CD14-positive monocyte (primary cell): Measurements from ENCODE around the gene CCDC73. TPM values are rescaled to one million over a fixed set of nuclear protein-coding genes. Genes with fewer than 3 reads are reported as not detected.
A peak's percentile ranks its signal among the peaks of the same experiment; 100 is the strongest.

Experiments
- DNase-seq, 3 donors: peaks; one replicate each; pipeline ENCODE4 v3.0.0-alpha.2; 2011 to 2022
- H2AFZ ChIP-seq: 2 replicates; pipeline ENCODE4 v1.6.0; 2012; ENCODE audit warnings: mild to moderate bottlenecking, low read depth, low read length, inconsistent platforms; ENCODE audit not compliant: insufficient read depth, poor library complexity, severe bottlenecking
- H3K27ac ChIP-seq, 2 donors: 1 replicate in 1 of 2; 2 replicates in 1 of 2; pipeline ENCODE4 v1.5.1; 2012 to 2013; ENCODE audit warnings: low read length in 2 of 2, control low read depth in 1 of 2, inconsistent platforms in 1 of 2, low read depth in 1 of 2, mild to moderate bottlenecking in 1 of 2
- H3K27me3 ChIP-seq, 2 donors: one replicate each; pipeline versions ENCODE4 v1.6.0 to v1.6.1; 2011 to 2013; ENCODE audit warnings: low read length in 2 of 2; ENCODE audit not compliant: control insufficient read depth in 2 of 2, insufficient read depth in 2 of 2
- H3K36me3 ChIP-seq, 2 donors: replicated peaks in 1 of 2; 1 replicate in 1 of 2; 2 replicates in 1 of 2; pipeline versions ENCODE4 v1.5.1 to v1.6.1; 2012 to 2013; ENCODE audit warnings: low read length in 2 of 2, control low read depth in 1 of 2, inconsistent platforms in 1 of 2, mild to moderate bottlenecking in 1 of 2; ENCODE audit not compliant: insufficient read depth in 2 of 2, control insufficient read depth in 1 of 2
- H3K4me1 ChIP-seq, 2 donors: 1 replicate in 1 of 2; 2 replicates in 1 of 2; pipeline versions ENCODE4 v1.5.1 to v1.6.1; 2012 to 2013; ENCODE audit warnings: low read length in 2 of 2, control low read depth in 1 of 2, inconsistent platforms in 1 of 2, mild to moderate bottlenecking in 1 of 2, moderate library complexity in 1 of 2; ENCODE audit not compliant: insufficient read depth in 2 of 2, control insufficient read depth in 1 of 2
- H3K4me2 ChIP-seq: replicated peaks from 2 replicates; pipeline ENCODE3; 2012; ENCODE audit warnings: low read length, moderate library complexity, mild to moderate bottlenecking; ENCODE audit not compliant: poor library complexity, severe bottlenecking; ENCODE audit errors: extremely low read depth
- H3K4me3 ChIP-seq, 3 experiments: fragments of 200-600 bp in 1 of 3; sonication (generic) in 1 of 3; replicated peaks in 1 of 3; 1 replicate in 2 of 3; 2 replicates in 1 of 3; pipeline ENCODE4 v1.5.1; 2011 to 2013; ENCODE audit warnings: low read length in 3 of 3, mild to moderate bottlenecking in 3 of 3, control low read depth in 2 of 3, low read depth in 2 of 3, inconsistent platforms in 1 of 3, moderate library complexity in 1 of 3
- H3K79me2 ChIP-seq: 2 replicates; pipeline ENCODE4 v1.6.0; 2012; ENCODE audit warnings: mild to moderate bottlenecking, control low read depth, inconsistent platforms, low read length, moderate library complexity; ENCODE audit not compliant: insufficient read depth
- H3K9ac ChIP-seq: 2 replicates; pipeline ENCODE4 v1.6.0; 2017; ENCODE audit warnings: low read length, mild to moderate bottlenecking; ENCODE audit not compliant: insufficient read depth, poor library complexity, severe bottlenecking
- H3K9me3 ChIP-seq, 2 donors: replicated peaks in 1 of 2; 1 replicate in 1 of 2; 2 replicates in 1 of 2; pipeline versions ENCODE4 v1.5.1 to v1.6.1; 2012 to 2013; ENCODE audit warnings: low read length in 2 of 2, control low read depth in 1 of 2; ENCODE audit not compliant: control insufficient read depth in 1 of 2, insufficient read depth in 1 of 2
- H4K20me1 ChIP-seq: 2 replicates; pipeline ENCODE4 v1.6.0; 2012; ENCODE audit warnings: mild to moderate bottlenecking, low read length, control low read depth, moderate library complexity; ENCODE audit not compliant: insufficient read depth
- H3K27ac Mint-ChIP-seq, 7 donors: one replicate each; pipeline ENCODE4 v1.8.0; 2020; ENCODE audit warnings: mild to moderate bottlenecking in 7 of 7, mixed read lengths in 7 of 7, moderate library complexity in 6 of 7, inconsistent platforms in 2 of 7
- H3K27me3 Mint-ChIP-seq, 3 donors: one replicate each; pipeline ENCODE4 v1.8.0; 2021 to 2022; ENCODE audit warnings: low read depth in 3 of 3, mild to moderate bottlenecking in 3 of 3, mixed read lengths in 3 of 3, moderate library complexity in 3 of 3, inconsistent platforms in 1 of 3
- H3K36me3 Mint-ChIP-seq, 2 donors: one replicate each; pipeline ENCODE4 v1.8.0; 2020; ENCODE audit warnings: mixed read lengths in 2 of 2, inconsistent platforms in 1 of 2, mild to moderate bottlenecking in 1 of 2
- H3K4me1 Mint-ChIP-seq: one replicate; pipeline ENCODE4 v1.8.0; 2020; ENCODE audit warnings: mild to moderate bottlenecking, mixed read lengths
- H3K4me3 Mint-ChIP-seq, 2 donors: one replicate each; pipeline ENCODE4 v1.8.0; 2020; ENCODE audit warnings: mild to moderate bottlenecking in 2 of 2, mixed read lengths in 2 of 2, moderate library complexity in 1 of 2
- H3K9me3 Mint-ChIP-seq, 7 donors: one replicate each; pipeline ENCODE4 v1.8.0; 2020 to 2022; ENCODE audit warnings: mixed read lengths in 7 of 7, mild to moderate bottlenecking in 6 of 7, moderate library complexity in 6 of 7, inconsistent platforms in 2 of 7
- WGBS: methylation state at CpG from one replicate; pipeline ENCODE4 v1.1.5; 2013; ENCODE audit warnings: missing lambda C conversion rate; ENCODE audit not compliant: insufficient coverage; 5-methylcytosine and 5-hydroxymethylcytosine counted together
- intact Hi-C, 2 donors: fragments of 100-400 bp; cut with micrococcal nuclease; formaldehyde crosslinking; loops; one replicate each; pipeline versions ENCODE4 v1.15.0 to v1.15.1; 2023
- polyA minus RNA-seq: library from RNA; depleted of rRNA, polyadenylated mRNA; stranded (reverse); fragments of >200 nt; gene quantifications from 2 replicates; pipeline ENCODE4 v1.2.3, GENCODE V29; 2012
- polyA plus RNA-seq, 3 donors: library from polyadenylated mRNA; depleted of rRNA in 1 of 3; unstranded in 2 of 3; stranded (reverse) in 1 of 3; fragments of 300-500 nt in 2 of 3; fragments of >200 nt in 1 of 3; fragmentation: Illumina TruSeq in 2 of 3; gene quantifications; 1 replicate in 2 of 3; 2 replicates in 1 of 3; pipeline ENCODE4 v1.2.3, GENCODE V29; 2012 to 2021
- total RNA-seq, 12 experiments: library from RNA in 1 of 12; stranded (reverse) in 1 of 12; fragments of 120-200 nt in 1 of 12; gene quantifications; one replicate each; pipeline ENCODE4 v1.2.4 and lab custom pipeline; 2013 to 2026; ENCODE audit warnings: mixed read lengths in 6 of 12, inconsistent platforms in 1 of 12
- TF ChIP-seq, protein P1 (sequence below): fragments of 200-600 bp; IDR thresholded peaks from one replicate; pipeline ENCODE4 v1.8.0; 2022; ENCODE audit warnings: antibody characterized with exemption, mild to moderate bottlenecking

Gene CCDC73
- total RNA-seq (2013), result 0.40 TPM
- polyA plus RNA-seq, result under 1 TPM in 2 of 3 donors, not detected in 1; 0.03 to 0.09 TPM
- 0.08 TPM in 1 of 2 replicates, not detected in the other for polyA minus RNA-seq
- 0.06 to 5.3 (median 0.74) reads per million in 11 experiments for total RNA-seq (lab: John Stamatoyannopoulos, UW)

DNA sequence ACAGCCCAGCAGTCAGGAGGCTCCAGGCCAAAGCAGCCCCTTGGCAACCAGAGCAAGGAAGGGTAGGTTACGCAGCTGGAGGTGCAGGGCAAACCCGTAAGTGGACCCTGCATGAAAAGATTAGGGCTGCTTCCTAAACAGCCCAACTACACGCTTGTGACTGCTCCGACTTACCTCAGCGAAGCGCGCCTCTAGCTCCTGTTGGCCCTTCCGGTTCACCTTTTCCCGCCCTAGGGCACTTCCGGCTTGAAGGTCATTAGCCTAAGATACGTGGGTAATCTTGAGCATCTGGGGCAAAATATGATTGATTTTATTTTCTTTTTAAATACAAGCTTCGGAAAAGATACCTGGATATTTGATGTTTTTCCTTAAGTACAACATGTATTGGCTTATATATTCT is at the start of gene CCDC73:
CCDC73 (minus strand) TSS at position 224 of the 400 bp plus-strand sequence. CDS start 34,419 bp downstream, outside the sequence.
- H3K36me3 Mint-ChIP-seq, result peaks cover 3 to 8% of the 10 kb centered on the region in 2 donors
- H3K27me3 Mint-ChIP-seq, result peaks cover 0 to 2% (median 0%) of the 10 kb centered on the region in 3 donors
- no peaks in the 10 kb centered on the region for H3K27me3 ChIP-seq
- no peak within 1 kb of the TSS for H3K4me3 ChIP-seq
- H3K27ac ChIP-seq, result no peak within 1 kb of the TSS
- no peak within 1 kb of the TSS for H3K4me3 Mint-ChIP-seq
- H3K27ac Mint-ChIP-seq, result peak within 1 kb of the TSS in 1 of 7 donors; percentile 51
- peaks cover 4% of the 10 kb centered on the region for H3K4me1 Mint-ChIP-seq
- 100% methylated on average over 4 of the region's 12 CpGs for WGBS
- H3K9ac ChIP-seq, result no peak within 1 kb of the TSS
- H3K4me1 ChIP-seq, result peaks cover 7 to 8% of the 10 kb centered on the region in 2 donors
- no peaks in the 10 kb centered on the region for H3K79me2 ChIP-seq
- H3K36me3 ChIP-seq, result no peaks in the 10 kb centered on the region
- intact Hi-C loops, result loop anchor here in 1 of 2 donors (5.0 kb wide), 1 partner anchor 417 kb away; no protein-coding TSS in a partner anchor
- no peak within 1 kb of the TSS for H2AFZ ChIP-seq
- no peaks in the 10 kb centered on the region for H3K9me3 Mint-ChIP-seq
- DNase-seq, result no peak
- no peaks in the 10 kb centered on the region for H4K20me1 ChIP-seq
- TF ChIP-seq, protein P1, sequence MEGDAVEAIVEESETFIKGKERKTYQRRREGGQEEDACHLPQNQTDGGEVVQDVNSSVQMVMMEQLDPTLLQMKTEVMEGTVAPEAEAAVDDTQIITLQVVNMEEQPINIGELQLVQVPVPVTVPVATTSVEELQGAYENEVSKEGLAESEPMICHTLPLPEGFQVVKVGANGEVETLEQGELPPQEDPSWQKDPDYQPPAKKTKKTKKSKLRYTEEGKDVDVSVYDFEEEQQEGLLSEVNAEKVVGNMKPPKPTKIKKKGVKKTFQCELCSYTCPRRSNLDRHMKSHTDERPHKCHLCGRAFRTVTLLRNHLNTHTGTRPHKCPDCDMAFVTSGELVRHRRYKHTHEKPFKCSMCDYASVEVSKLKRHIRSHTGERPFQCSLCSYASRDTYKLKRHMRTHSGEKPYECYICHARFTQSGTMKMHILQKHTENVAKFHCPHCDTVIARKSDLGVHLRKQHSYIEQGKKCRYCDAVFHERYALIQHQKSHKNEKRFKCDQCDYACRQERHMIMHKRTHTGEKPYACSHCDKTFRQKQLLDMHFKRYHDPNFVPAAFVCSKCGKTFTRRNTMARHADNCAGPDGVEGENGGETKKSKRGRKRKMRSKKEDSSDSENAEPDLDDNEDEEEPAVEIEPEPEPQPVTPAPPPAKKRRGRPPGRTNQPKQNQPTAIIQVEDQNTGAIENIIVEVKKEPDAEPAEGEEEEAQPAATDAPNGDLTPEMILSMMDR, result no peak
- no peak within 1 kb of the TSS for H3K4me2 ChIP-seq
- no peaks in the 10 kb centered on the region for H3K9me3 ChIP-seq

- Histone ChIP-seq H3K9me3 (no peaks in the 10 kb centered on the region), H3K27ac (peak overlapping the region in 1 of 2 donors; percentile 58), H3K9ac (no peak overlapping the region), H3K36me3 (peaks cover 0 to 11% of the 10 kb centered on the region in 2 donors), H3K4me3 (no peak overlapping the region), H3K79me2 (peaks cover 39% of the 10 kb centered on the region), H3K27me3 (no peaks in the 10 kb centered on the region), H3K4me2 (no peak overlapping the region), H3K4me1 (peaks cover 32 to 44% of the 10 kb centered on the region in 2 donors), H2AFZ (no peak overlapping the region), H4K20me1 (no peaks in the 10 kb centered on the region)
- no peaks in the 10 kb centered on the region for H3K27me3 Mint-ChIP-seq
- peaks cover 0 to 4% (median 0%) of the 10 kb centered on the region in 7 donors for H3K9me3 Mint-ChIP-seq
- intact Hi-C loops, result no loop called here
- H3K4me1 Mint-ChIP-seq, result peaks cover 34% of the 10 kb centered on the region
- no CpG with 5 or more reads among the region's 3 CpGs for WGBS
- peak in 1 of 3 donors; percentile 23 for DNase-seq
- H3K27ac Mint-ChIP-seq, result peak overlapping the region in 6 of 7 donors; percentile 21 to 74 (median 58)
- TF ChIP-seq, protein P1, result no peak
- peak overlapping the region in 1 of 2 donors; percentile 9 for H3K4me3 Mint-ChIP-seq
- H3K36me3 Mint-ChIP-seq, result peaks cover 15 to 34% of the 10 kb centered on the region in 2 donors
Observed at GRCh38 chr11:32843544-32843943, 49.1 kb upstream of the CCDC73 start.
